Cardiac fibroblast (primary cell): ENCODE data around the gene CHM.
A peak's percentile ranks its signal among the peaks of the same experiment; 100 is the strongest.
"Not testable (repeated sequence)": the region's sequence is repeated elsewhere in the genome, so short reads cannot be mapped to it uniquely, and the experiment has no call there.

Experiments
- DNase-seq, 2 donors: peaks; one replicate each; pipeline versions ENCODE4 v3.0.0 to v3.0.0-alpha.2; 2010; ENCODE audit warnings: low read depth in 2 of 2
- H3K4me3 ChIP-seq, 2 donors: replicated peaks in 1 of 2; 1 replicate in 1 of 2; 2 replicates in 1 of 2; pipeline ENCODE4 v1.5.1; 2011; ENCODE audit warnings: low read depth in 2 of 2, low read length in 2 of 2, mild to moderate bottlenecking in 2 of 2, moderate library complexity in 1 of 2
- CTCF ChIP-seq: IDR thresholded peaks from one replicate; pipeline ENCODE4 v1.5.1; 2011; ENCODE audit warnings: low read depth, mild to moderate bottlenecking, low read length, inconsistent platforms

The CHM gene

GRCh38 chrX:85977218-85977617 is 70.1 kb downstream of the CHM start:
- no peak overlapping the region for H3K4me3 ChIP-seq
- DNase-seq: no peak
- TF ChIP-seq CTCF: no peak

GRCh38 chrX:85972351-85972750 is 75.0 kb downstream of the CHM start:
- not testable (repeated sequence) for H3K4me3 ChIP-seq, DNase-seq

- peak; percentile 5 to 17 for DNase-seq
- H3K4me3 ChIP-seq: no peak overlapping the region
- TF ChIP-seq CTCF: no peak
Observed at GRCh38 chrX:85964744-85965143, 82.6 kb downstream of the CHM start.

GRCh38 chrX:85963736-85964135 is 83.6 kb downstream of the CHM start:
- no peak overlapping the region for H3K4me3 ChIP-seq
- DNase-seq: peak; percentile 70 to 74
- no peak for TF ChIP-seq CTCF

GRCh38 chrX:85955510-85955909 is 91.8 kb downstream of the CHM start:
- no peak overlapping the region for H3K4me3 ChIP-seq
- no peak for TF ChIP-seq CTCF
- no peak for DNase-seq

GRCh38 chrX:85944751-85945150 is 102.6 kb downstream of the CHM start:
- H3K4me3 ChIP-seq, DNase-seq: not testable (repeated sequence)

GRCh38 chrX:85941275-85941674 is 106.1 kb downstream of the CHM start:
- DNase-seq: no peak
- no peak overlapping the region for H3K4me3 ChIP-seq
- no peak for TF ChIP-seq CTCF

GRCh38 chrX:85939942-85940341 is 107.4 kb downstream of the CHM start:
- not testable (repeated sequence) for H3K4me3 ChIP-seq, DNase-seq

GRCh38 chrX:85934399-85934798 is 113.0 kb downstream of the CHM start:
- H3K4me3 ChIP-seq, DNase-seq: not testable (repeated sequence)
